MM.1S (cell line): Measurements from ENCODE around the gene BBX.

Experiments used
- CTCF ChIP-seq: fragments of 300-600 bp; sonication (generic); IDR thresholded peaks from 2 replicates; pipeline ENCODE4 v1.5.1; 2016; ENCODE audit warnings: antibody characterized with exemption, low read length, mixed read lengths
- EZH2 ChIP-seq: fragments of 300-600 bp; sonication (generic); optimal IDR thresholded peaks from 2 replicates; pipeline ENCODE3; 2017; ENCODE audit warnings: low read depth, mild to moderate bottlenecking, antibody characterized with exemption, low read length, mixed read lengths
- EZH2phosphoT487 ChIP-seq: fragments of 300-600 bp; sonication (generic); IDR thresholded peaks from 2 replicates; pipeline ENCODE4 v1.6.1; 2018; ENCODE audit warnings: antibody characterized with exemption, low read length

- TF ChIP-seq CTCF: no peak
- no peak for TF ChIP-seq EZH2
- no peak for TF ChIP-seq EZH2phosphoT487
Measured at GRCh38 chr3:107524841-107525643, 2.3 kb downstream of the BBX start.
